ENCODE measurements around the gene FAM9B. TPM values are rescaled to one million over a fixed set of nuclear protein-coding genes. Genes with fewer than 3 reads are reported as not detected.

FAM9B gene
- total RNA-seq (not detected), polyA plus RNA-seq (ENCODE audit: insufficient read depth, low read depth, low replicate concordance) (not detected)
- long read RNA-seq, donor 1: 0 reads
- long read RNA-seq, donor 2: 0 reads
- long read RNA-seq, donor 3: 0 reads
- long read RNA-seq, donor 4: 0 reads
- long read RNA-seq, donor 5: 0 reads
- long read RNA-seq, donor 6: 0 reads
- long read RNA-seq, donor 7: 0 reads
- long read RNA-seq, donor 8: 0 reads
- long read RNA-seq, donor 9: 0 reads
- long read RNA-seq, donor 10: 0 reads

- FAIRE-seq (no peak), DNase-seq (no peak)
- H3K27ac ChIP-seq (ENCODE audit: low read depth in 2 of 2, low read length in 2 of 2): no peak within 1 kb of the TSS
- H3K9me3 ChIP-seq (ENCODE audit: control insufficient read depth in 2 of 3, insufficient read depth in 1 of 3, low read length in 3 of 3): no peaks in the 10 kb centered on the region
- no peak for TF ChIP-seq CTCF (IDR thresholded peaks at IDR 0.05; ENCODE audit: borderline replicate concordance, extremely low read depth, insufficient read depth)
- intact Hi-C loops (cut with DNase I): no loop called here
- H3K9ac ChIP-seq (ENCODE audit: low read length in 3 of 3): no peak within 1 kb of the TSS
- no peaks in the 10 kb centered on the region for H3K27me3 ChIP-seq (ENCODE audit: control insufficient read depth, insufficient read depth, low read length)
- no peak within 1 kb of the TSS for H3K4me3 ChIP-seq (ENCODE audit: low read length in 3 of 3)
- no peaks in the 10 kb centered on the region for H3K4me1 ChIP-seq (ENCODE audit: control insufficient read depth in 2 of 3, insufficient read depth in 2 of 3, low read depth in 1 of 3, low read length in 3 of 3)
- H3K36me3 ChIP-seq (ENCODE audit: control insufficient read depth in 2 of 3, insufficient read depth in 3 of 3, low read length in 3 of 3): no peaks in the 10 kb centered on the region
Measured at GRCh38 chrX:9033989-9034388, at the start of gene FAM9B. FAM9B (minus strand) TSS chrX:9034127; CDS start chrX:9032986, 1,141 bp downstream.

GRCh38 chrX:9081271-9081670 lies 47.3 kb upstream of the FAM9B start:
- intact Hi-C loops (cut with DNase I): no loop called here
- Histone ChIP-seq H3K9me3 (ENCODE audit: control insufficient read depth in 2 of 3, insufficient read depth in 1 of 3, low read length in 3 of 3) (no peaks in the 10 kb centered on the region), H3K4me3 (ENCODE audit: low read length in 3 of 3) (no peak overlapping the region), H3K36me3 (ENCODE audit: control insufficient read depth in 2 of 3, insufficient read depth in 3 of 3, low read length in 3 of 3) (no peaks in the 10 kb centered on the region), H3K27me3 (ENCODE audit: control insufficient read depth, insufficient read depth, low read length) (no peaks in the 10 kb centered on the region), H3K27ac (ENCODE audit: low read depth in 2 of 2, low read length in 2 of 2) (no peak overlapping the region), H3K9ac (ENCODE audit: low read length in 3 of 3) (no peak overlapping the region), H3K4me1 (ENCODE audit: control insufficient read depth in 2 of 3, insufficient read depth in 2 of 3, low read depth in 1 of 3, low read length in 3 of 3) (no peaks in the 10 kb centered on the region)
- FAIRE-seq (no peak), DNase-seq (peak in 2 of 5 donors; percentile 2 to 20)
- no peak for TF ChIP-seq CTCF (IDR thresholded peaks at IDR 0.05; ENCODE audit: borderline replicate concordance, extremely low read depth, insufficient read depth)

- no peaks in the 10 kb centered on the region for H3K27me3 ChIP-seq (ENCODE audit: control insufficient read depth, insufficient read depth, low read length)
- H3K9me3 ChIP-seq (ENCODE audit: control insufficient read depth in 2 of 3, insufficient read depth in 1 of 3, low read length in 3 of 3): no peaks in the 10 kb centered on the region
- intact Hi-C loops (cut with DNase I): no loop called here
- no peak overlapping the region for H3K9ac ChIP-seq (ENCODE audit: low read length in 3 of 3)
- no peak overlapping the region for H3K4me3 ChIP-seq (ENCODE audit: low read length in 3 of 3)
- H3K27ac ChIP-seq (ENCODE audit: low read depth in 2 of 2, low read length in 2 of 2): no peak overlapping the region
- FAIRE-seq: no peak
- no peak for DNase-seq
- no peaks in the 10 kb centered on the region for H3K36me3 ChIP-seq (ENCODE audit: control insufficient read depth in 2 of 3, insufficient read depth in 3 of 3, low read length in 3 of 3)
- H3K4me1 ChIP-seq (ENCODE audit: control insufficient read depth in 2 of 3, insufficient read depth in 2 of 3, low read depth in 1 of 3, low read length in 3 of 3): no peaks in the 10 kb centered on the region
- no peak for TF ChIP-seq CTCF (IDR thresholded peaks at IDR 0.05; ENCODE audit: borderline replicate concordance, extremely low read depth, insufficient read depth)
Measured at GRCh38 chrX:9074326-9074725, 40.4 kb upstream of the FAM9B start.

- intact Hi-C loops (cut with DNase I): no loop called here
- no peak for DNase-seq
- H3K27ac ChIP-seq (ENCODE audit: low read depth in 2 of 2, low read length in 2 of 2): no peak overlapping the region
- no peaks in the 10 kb centered on the region for H3K27me3 ChIP-seq (ENCODE audit: control insufficient read depth, insufficient read depth, low read length)
- H3K9ac ChIP-seq (ENCODE audit: low read length in 3 of 3): no peak overlapping the region
- no peak overlapping the region for H3K4me3 ChIP-seq (ENCODE audit: low read length in 3 of 3)
- no peaks in the 10 kb centered on the region for H3K4me1 ChIP-seq (ENCODE audit: control insufficient read depth in 2 of 3, insufficient read depth in 2 of 3, low read depth in 1 of 3, low read length in 3 of 3)
- FAIRE-seq: no peak
- TF ChIP-seq CTCF (IDR thresholded peaks at IDR 0.05; ENCODE audit: borderline replicate concordance, extremely low read depth, insufficient read depth): no peak
- H3K36me3 ChIP-seq (ENCODE audit: control insufficient read depth in 2 of 3, insufficient read depth in 3 of 3, low read length in 3 of 3): no peaks in the 10 kb centered on the region
- no peaks in the 10 kb centered on the region for H3K9me3 ChIP-seq (ENCODE audit: control insufficient read depth in 2 of 3, insufficient read depth in 1 of 3, low read length in 3 of 3)
Measured at GRCh38 chrX:9072281-9072680, 38.4 kb upstream of the FAM9B start.

Data from kidney (tissue), 22 donors.